Measurements from ENCODE around the gene YJEFN3. TPM values are rescaled to one million over a fixed set of nuclear protein-coding genes. Genes with fewer than 3 reads are reported as not detected.

YJEFN3 gene
- total RNA-seq, 1 donor from 2014 or later, result 4.5 TPM

GRCh38 chr19:19515642-19516519, 12.8 kb upstream of the YJEFN3 start, which contains the start of gene NDUFA13:
Gene NDUFA13, plus strand, starts transcription at chr19:19516225. Its CDS starts 14 bp downstream, at chr19:19516239.
- peak; percentile 96 for DNase-seq (ENCODE audit: low read depth)

DNA sequence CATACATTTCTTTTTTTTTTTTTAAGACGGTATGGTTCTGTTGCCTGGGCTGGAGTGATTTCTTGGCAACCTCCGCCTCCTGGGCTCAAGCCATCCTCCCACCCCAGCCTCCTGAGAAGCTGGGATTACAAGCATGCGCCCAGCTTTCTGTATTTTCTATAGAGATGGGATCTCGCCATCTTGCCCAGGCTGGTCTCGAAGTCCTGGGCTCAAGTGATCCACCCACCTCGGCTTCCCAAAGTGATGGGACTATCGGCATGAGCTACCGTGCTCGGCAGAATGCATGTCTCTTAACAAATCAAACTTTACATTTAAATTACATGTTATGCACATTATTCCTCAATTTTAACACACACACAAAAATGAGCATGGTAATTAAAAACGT, 11.5 kb upstream of the YJEFN3 start:
- no peak for DNase-seq (ENCODE audit: low read depth)

GRCh38 chr19:19520989-19521388, 7.7 kb upstream of the YJEFN3 start:
- DNase-seq (ENCODE audit: low read depth), result no peak

DNA sequence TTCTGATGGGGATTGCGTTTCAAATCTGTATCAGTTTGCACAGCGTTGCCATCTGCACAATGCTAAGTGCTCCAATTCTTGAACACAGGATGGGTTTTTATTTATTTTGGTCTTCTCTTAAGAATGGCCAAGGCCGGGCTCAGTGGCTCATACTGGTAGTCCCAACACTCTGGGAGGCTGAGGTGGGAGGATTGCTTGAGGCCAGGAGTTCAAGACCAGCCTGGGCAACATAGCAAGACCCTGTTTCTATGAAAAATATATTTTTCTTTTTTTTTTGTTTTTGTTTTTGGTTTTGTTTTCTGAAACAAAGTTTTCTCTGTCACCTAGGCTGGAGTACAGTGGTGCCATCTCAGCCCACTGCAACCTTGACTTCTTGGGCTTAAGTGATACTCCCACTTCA, 5.5 kb upstream of the YJEFN3 start:
- no peak for DNase-seq (ENCODE audit: low read depth)

DNA sequence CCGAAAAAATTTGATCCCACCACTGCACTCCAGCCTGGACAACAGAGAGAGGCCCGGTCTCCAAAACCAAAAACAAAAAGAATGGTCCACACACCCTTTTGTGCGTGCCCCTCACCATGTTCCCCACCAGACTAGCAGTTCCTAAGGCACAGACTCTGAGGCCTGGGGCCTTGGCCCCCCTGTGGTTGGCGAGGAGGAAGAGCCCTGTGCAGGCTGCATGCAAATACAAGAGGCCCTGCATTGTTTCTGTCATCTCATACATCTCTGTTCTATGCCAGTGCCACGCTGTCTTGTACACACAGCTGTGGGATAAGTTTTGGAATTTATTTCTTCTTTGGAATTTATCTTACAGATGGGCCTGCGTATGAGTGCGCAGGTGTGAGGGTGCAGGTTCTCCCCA, 4.7 kb upstream of the YJEFN3 start:
- no peak for DNase-seq (ENCODE audit: low read depth)

DNA sequence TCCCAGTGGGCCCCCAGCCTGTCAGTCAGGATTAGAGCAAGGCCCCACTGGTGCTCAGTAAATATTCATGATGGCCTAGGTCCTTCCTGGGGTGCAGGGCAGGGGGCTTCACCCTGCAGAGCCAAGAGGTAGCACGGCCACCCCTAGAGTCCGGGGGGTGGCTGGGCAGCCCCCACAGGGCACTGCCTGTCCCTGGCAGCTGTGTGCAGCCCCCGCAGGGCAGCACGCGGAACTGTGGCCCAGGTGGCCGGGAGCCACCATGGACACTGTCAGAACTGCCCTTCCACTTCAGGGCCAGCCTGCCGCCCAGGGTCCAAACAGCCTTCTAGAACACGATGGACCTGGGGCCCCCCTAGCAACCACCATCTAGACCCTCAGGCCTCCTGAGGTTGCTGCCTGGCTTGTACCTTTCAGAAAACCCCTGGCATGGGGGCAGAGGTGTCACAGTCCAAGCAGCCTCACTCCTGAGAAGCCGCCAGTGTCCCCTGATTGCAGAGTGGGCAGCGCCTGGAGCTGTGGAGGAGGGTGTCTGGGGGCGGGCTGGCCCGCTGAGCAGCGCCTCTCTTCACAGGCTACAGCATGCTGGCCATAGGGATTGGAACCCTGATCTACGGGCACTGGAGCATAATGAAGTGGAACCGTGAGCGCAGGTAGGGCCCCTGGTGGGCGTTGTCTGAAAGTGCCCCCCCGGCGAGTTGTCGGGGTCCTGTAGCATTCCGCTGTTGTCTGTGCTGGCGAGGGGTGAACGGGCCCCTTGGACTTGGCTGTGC, 2.9 kb upstream of the YJEFN3 start:
- DNase-seq (ENCODE audit: low read depth), result no peak

DNA sequence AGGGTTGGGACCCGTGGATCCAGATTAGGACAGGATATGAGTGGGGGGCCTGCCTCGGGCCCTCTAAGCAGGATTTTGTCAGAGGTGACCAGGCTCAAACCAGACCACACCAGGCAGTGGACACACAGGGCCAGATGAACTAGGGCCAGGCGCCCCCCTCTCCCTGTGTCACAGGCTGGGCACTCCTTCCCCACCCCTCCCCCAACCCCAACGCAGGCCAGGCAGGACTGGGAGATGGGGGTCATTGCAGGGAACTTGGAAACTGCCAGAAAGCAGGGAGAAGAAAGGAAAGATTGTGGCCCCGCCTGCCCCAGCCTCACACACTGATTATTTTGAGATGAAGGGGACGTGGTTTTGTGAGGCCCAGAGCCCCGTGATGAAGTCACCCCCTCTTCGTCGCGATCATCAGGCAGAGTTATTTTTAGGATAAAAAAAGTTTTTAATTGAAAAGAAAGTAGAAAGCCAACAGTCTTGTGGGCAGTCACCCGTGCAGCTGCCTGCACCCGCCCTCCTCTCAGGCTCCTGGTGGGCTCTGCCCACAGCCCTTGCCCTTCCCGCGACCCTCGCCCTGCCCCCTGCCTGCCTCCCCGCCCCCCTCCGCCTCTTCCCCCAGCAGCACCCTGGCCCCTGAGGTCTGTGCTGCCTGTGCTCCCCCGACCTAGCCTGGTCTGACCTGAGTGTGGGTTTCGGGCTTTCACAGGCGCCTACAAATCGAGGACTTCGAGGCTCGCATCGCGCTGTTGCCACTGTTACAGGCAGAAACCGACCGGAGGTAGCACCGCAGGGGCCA, 1.9 kb upstream of the YJEFN3 start:
- no peak for DNase-seq (ENCODE audit: low read depth)

- DNase-seq (ENCODE audit: low read depth), result no peak
Measured at GRCh38 chr19:19527371-19527656, 1.4 kb upstream of the YJEFN3 start.

- DNase-seq (ENCODE audit: low read depth), result no peak
Measured at GRCh38 chr19:19527674-19528625, 761 bp upstream of the YJEFN3 start.

DNA sequence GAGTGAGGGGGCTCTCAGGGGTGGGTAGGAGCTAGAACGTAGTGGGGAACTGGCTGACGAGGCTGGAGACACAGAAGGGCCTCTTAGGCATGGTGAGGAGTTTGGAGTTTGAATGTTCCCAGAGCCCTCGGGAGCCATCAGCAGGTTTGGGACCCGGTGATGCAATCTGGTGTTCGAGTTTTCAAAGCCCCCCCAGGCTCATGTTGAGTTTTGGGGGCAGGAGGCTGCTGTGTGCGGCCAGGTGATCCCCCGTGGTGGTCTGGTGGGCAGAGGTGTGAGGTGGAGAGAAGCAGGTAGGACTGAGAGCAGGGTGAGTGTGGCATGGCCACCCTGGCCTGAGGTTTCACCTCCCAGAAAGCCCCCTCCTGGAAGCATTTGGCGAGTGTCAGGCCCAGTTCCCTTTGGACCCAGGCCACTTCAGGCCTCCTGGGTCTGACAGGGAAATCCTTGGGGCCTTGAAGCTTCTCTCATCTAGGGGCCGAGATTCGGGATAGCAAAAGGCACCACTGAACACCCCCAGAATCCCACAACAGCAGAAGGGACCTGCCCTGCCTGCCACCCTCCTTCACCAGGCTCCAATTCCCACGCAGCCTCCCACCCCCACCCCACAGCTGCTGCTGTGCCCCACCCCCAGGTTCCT, 1.2 kb downstream of the YJEFN3 start:
- DNase-seq (ENCODE audit: low read depth), result no peak

DNA sequence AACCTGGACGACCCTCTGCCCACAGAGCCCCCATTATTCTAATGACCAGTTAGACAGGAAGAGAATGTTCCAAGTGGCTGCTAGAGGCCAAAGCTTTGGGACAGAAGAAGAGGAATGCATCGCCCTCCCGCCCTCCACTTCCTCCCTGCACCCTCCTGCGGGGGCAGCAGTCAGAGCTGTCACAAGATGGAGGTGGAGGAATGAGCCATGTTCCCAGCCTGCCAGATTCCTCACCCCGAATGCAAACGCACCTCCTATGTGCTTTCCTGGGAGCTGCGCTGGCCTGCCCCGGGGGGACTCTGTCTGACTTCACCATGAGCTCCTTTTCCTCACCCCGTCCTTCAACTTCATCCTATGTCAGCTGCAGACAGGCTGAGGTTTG, 1.7 kb downstream of the YJEFN3 start:
- no peak for DNase-seq (ENCODE audit: low read depth)

DNA sequence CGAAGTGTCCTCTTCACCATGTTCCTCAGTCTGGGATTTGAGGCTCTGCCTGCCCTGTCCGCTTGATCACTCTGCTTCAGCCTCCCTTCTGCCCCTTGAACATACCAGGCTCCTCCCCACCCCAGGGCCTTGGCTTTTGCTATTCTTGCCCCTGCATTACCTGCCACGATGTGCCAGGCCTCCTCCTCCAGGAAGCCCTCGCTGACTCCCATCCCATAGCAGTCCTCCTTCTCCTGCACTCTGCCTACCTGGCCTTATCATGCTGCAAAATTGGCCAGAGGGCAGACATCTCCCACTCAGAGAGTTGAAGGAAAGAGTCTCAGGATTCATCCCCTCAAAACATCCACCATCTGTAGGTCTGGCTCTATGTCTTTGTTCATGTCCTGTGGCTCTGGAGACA, 2.2 kb downstream of the YJEFN3 start:
- no peak for DNase-seq (ENCODE audit: low read depth)

- peak; percentile 70 for DNase-seq (ENCODE audit: low read depth)
Measured at GRCh38 chr19:19531951-19532805, 3.5 kb downstream of the YJEFN3 start.

GRCh38 chr19:19532806-19533701, 4.3 kb downstream of the YJEFN3 start:
- DNase-seq (ENCODE audit: low read depth), result no peak

DNA sequence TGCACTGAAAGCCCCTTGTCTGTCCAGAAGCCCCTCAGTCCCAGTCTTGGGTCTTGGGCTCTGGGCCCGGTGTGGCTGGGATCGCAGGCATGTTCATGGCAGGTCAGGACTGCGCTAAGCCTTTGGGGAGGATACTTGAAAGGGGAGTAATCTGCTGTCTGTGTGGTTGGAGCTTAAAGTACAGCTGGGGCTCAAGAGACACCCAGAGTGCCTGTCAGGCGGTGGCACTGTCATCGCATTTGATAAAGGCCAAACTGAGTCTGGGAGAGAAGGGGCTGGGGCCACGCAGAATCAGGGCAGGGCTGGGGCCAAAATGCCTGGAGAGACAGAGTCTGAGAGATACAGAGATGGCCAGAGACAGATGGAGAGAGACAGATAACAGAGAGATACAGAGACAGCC, 5.1 kb downstream of the YJEFN3 start:
- DNase-seq (ENCODE audit: low read depth), result no peak

DNA sequence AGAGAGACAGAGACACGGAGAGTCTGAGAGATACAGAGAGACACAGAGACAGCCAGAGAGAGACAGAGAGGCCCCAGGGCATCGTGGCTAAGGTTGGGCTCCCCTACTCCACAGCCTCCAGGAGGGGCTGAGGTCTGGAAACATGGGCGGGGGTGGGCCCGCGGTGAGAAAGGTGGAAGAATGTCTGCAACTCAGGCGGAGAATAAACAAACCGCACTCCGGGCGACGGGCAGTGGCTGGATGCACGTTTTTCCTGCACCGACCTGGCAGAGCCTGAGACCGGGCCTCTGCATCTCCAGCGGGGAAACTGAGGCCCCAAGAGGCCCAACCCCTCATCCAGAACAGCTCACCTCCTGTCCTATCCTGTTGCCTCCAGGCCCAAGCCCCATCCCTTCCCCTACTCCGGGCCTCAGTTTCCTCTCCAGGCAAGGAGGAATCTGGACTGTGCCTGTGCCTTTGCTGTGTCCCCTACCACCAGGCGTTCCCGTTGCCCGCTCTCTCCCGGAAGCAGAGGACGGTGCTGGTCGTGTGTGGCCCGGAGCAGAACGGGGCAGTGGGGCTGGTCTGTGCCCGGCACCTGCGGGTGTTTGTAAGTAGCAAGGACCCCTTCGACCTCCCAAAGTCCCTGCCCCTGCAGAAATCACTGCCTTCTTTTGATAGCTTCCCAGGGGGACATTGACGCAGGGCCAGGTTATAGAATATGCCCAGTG, 6.0 kb downstream of the YJEFN3 start:
- no peak for DNase-seq (ENCODE audit: low read depth)
